ENCODE data around the gene B3GNT2. TPM values are rescaled to one million over a fixed set of nuclear protein-coding genes. Genes with fewer than 3 reads are reported as not detected.

B3GNT2 gene
- total and polyA plus RNA-seq, 2 experiments from 2014 or later, result 35.5 to 70.4 TPM

- H2AFZ ChIP-seq, result no peak overlapping the region
- H3K79me2 ChIP-seq (replicated peaks; ENCODE audit: insufficient read depth), result peaks cover 88% of the 10 kb centered on the region
- DNase-seq (ENCODE audit: low spot score) (no peak), ATAC-seq (no peak)
- H3K27ac ChIP-seq (ENCODE audit: low read depth), result no peak overlapping the region
- peaks cover 4% of the 10 kb centered on the region; the same call in 1 of the 2 replicates for H3F3A ChIP-seq (replicated peaks; ENCODE audit: low read depth)
- no peak overlapping the region for H3K4me3 Mint-ChIP-seq
- H3K9me3 Mint-ChIP-seq, result peaks cover 12% of the 10 kb centered on the region; the same call in 2 of the 3 replicates
- H3K9me2 ChIP-seq (ENCODE audit: insufficient read depth), result 0 out of 2 replicates have a peak, but pooled peaks cover 4% of the 10 kb centered on the region
- H3K4me2 ChIP-seq, result no peak overlapping the region
- no peak overlapping the region for H3K27ac Mint-ChIP-seq
- no peak overlapping the region for H3K4me3 ChIP-seq
- no peak for TF ChIP-seq ZNF331 (CRISPR knock-in tag; IDR thresholded peaks at IDR 0.05; ENCODE audit: low read depth)
- no peak for TF ChIP-seq POLR2AphosphoS5 (IDR thresholded peaks at IDR 0.05; ENCODE audit: low read depth)
- TF ChIP-seq STAT1 (IDR thresholded peaks at IDR 0.05; ENCODE audit: unreplicated experiment), result no peak
- TF ChIP-seq EZH2 (IDR thresholded peaks at IDR 0.05; ENCODE audit: low read depth, unreplicated experiment), result no peak
- no peak for TF ChIP-seq CREB1 (CRISPR knock-in tag; IDR thresholded peaks at IDR 0.05; ENCODE audit: low read depth)
- TF ChIP-seq ZNF114 (CRISPR knock-in tag; IDR thresholded peaks at IDR 0.05), result no peak
- no peak for TF ChIP-seq EZH2phosphoT487 (IDR thresholded peaks at IDR 0.05; ENCODE audit: unreplicated experiment)
- no peak for TF ChIP-seq REST (IDR thresholded peaks at IDR 0.05; ENCODE audit: unreplicated experiment)
- no peak for TF ChIP-seq JUNB (IDR thresholded peaks at IDR 0.05; ENCODE audit: unreplicated experiment)
- no peak for TF ChIP-seq ZNF462 (CRISPR knock-in tag; IDR thresholded peaks at IDR 0.05)
- H3K27me3 ChIP-seq (ENCODE audit: insufficient read depth), result no peaks in the 10 kb centered on the region
- no peaks in the 10 kb centered on the region; the same call in 2 of the 3 replicates for H3K4me1 Mint-ChIP-seq
- peaks cover 12% of the 10 kb centered on the region; the same call in 1 of the 2 replicates for H3K36me3 ChIP-seq (ENCODE audit: insufficient read depth)
- 0 out of 2 replicates have a peak, but pooled peaks cover 4% of the 10 kb centered on the region for H3K4me1 ChIP-seq (ENCODE audit: insufficient read depth)
- H3K27me3 Mint-ChIP-seq (ENCODE audit: insufficient read depth, low read depth, poor library complexity), result peaks cover 2% of the 10 kb centered on the region
- H4K20me1 ChIP-seq (replicated peaks; ENCODE audit: insufficient read depth), result peaks cover 22% of the 10 kb centered on the region
- peaks cover 69% of the 10 kb centered on the region for H3K36me3 Mint-ChIP-seq (ENCODE audit: low read depth)
Observed at GRCh38 chr2:62222674-62223073, 26.8 kb downstream of the B3GNT2 start.
